GM19238 (cell line): ENCODE measurements around the gene SEMA4D.
"Not testable (repeated sequence)": the region's sequence is repeated elsewhere in the genome, so short reads cannot be mapped to it uniquely, and the experiment has no call there.

Experiments used
- DNase-seq: peaks from one replicate; pipeline ENCODE4 v3.0.0; 2011; ENCODE audit warnings: low spot score; ENCODE audit not compliant: insufficient read length

SEMA4D gene

DNA sequence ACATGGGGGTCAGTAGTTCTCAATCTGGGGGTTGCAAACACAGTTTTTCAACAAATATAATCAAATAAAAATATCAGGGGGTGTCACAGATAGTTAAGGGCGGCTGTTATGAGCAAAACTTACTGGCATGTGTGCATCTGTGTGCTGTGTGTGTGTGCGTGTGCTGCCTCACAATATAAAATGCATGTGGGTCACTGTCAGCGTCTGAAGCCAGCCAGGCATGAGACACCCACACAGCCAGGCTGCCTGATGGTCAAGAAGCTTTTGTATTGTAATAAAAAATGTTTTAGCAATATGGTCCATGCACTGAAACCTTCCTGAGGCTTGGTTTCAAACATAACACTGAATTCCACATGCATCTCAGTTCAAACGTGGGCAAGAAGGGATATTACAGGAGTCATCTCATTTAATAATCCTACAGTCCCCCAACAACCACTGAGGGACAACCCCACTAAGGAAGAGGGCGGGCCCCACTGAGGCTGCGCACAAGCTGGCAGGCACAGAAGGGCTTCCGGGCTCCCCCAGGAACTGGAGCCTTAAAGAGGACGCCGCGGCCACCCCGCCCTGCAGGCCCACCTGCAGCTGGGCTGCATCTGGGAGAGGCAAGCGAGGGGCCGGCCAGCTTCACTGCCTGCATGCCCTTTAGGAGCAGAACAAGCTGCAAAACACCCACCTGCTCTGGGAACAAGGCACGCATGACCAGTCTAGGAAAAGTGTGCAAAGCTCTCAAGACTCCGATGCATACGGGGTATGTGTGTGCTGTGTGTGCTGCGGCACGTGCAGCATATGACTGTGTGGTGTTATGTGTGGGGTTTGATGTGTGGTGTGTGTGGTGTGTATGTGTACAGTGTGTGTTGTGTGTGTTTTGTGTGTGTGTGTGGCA, 14.1 kb downstream of the SEMA4D start:
- peak; percentile 69 for DNase-seq

DNA sequence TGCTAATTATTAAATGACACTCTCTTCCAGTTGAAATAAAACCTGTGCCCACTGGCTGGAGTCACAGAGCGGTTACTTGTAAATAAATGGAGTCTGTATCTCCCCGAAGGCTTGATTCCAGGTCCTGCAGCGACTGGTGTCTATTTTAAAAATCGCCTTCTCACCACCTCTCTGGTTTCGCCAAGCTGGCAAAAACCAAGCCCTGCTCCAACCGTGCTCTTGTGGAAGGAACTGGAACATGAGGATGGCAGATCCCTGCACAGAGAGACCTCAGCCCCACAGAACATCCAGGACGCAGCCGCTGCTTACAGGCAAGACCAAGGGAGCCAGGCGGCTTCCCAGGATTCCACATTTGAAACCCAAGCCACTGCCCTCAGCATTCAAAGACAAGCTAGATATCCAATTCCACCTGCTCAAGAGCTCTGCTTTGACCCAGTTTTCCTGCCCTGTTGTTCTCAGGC, 15.0 kb downstream of the SEMA4D start:
- DNase-seq = no peak

DNA sequence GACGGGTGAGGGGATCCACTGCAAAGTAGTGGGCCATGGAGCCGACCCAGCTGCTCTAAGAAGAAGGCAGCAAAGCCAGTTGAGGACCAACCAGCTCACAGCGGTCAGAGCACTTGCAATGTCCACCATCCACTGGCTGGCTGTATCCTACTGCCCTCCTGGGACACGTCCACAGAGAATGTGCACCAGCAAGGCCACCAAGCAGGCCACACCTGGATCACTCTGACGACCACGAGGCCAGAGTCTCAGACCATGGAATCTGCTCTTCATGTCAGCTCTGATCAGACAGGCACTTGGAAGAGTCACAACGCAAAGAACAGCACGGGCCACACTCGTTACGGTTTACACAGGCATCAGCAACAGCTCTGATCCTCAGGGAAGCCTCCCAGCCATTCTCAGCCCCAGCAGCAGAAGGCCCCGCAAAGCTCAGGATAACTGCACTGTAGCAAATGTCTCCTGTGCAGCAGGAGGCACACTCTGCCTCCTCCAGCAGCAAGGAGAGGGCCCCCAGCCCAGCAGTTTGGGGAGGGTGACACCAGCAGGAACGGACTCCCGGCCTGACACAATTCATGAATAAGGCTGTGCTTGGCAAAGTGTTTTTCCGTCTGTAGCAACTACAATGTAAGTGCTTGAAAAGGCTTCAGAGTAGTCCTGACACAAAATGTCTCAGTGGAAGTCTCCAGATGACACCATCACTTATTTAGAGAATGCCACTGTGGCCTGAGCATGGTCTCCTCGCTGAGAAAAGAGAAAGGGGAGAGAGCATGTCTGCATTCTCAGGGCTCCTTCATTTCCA, 15.7 kb downstream of the SEMA4D start:
- DNase-seq = no peak

DNA sequence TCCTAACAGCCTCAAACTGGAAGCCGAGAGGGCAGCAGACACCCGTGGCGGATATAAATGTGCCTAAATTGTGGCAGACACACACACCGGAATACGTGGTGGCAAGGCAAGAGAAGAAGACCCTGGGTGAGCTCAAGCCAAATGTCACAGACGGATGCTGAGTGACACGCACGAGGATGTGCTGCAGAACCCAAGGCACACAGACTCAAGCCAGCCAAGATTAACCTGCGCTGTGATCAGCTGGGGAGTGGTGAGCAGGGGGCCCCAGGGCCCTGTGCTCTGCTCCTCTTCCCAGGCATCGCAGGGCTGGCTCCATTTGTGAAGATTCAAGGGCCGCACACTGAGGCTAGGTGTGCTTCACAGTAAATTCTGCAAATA, 16.4 kb downstream of the SEMA4D start:
- DNase-seq = no peak

DNA sequence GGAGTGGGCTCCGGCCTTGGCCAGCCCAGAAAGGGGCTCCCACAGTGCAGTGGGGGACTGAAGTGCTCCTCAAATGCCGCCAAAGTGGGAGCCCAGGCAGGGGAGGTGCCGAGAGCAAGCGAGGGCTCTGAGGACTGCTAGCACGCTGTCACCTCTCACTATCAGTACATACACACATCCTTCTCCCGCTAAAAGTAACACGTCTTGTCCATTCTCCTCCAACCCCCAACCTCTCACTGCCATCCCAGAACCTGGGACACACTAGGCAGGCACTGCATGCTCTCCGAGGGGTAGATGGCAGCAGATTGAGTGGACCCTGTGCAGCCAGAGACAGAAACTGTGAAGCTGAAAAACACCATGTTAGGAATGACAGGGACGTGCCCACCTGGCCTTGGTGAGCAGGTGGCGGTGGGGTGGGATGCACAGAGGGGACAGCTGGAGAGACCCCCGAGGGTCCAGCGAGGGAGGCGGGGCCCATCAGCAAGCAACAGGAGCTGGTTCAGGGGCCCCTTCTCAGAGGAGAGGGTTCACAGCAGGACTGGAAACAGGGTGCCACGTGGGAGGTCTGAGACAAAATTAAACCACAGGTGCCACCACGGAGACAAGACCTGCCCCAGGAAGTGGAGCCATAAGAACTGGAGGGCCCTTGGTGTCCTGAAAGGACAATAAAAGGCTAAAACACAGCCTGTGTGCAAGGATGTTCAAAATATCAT, 16.9 kb downstream of the SEMA4D start:
- DNase-seq = no peak

DNA sequence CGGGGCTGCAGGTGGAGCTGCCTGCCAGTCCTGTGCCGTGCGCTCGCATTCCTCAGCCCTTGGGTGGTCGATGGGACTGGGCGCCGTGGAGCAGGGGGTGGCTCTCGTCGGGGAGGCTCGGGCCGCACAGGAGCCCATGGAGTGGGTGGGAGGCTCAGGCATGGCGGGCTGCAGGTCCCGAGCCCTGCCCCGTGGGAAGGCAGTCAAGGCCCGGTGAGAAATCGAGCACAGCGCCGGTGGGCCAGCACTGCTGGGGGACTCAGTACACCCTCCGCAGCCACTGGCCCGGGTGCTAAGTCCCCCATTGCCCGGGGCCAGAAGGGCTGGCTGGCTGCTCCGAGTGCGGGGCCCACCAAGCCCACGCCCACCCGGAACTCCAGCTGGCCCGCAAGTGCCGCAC, 17.5 kb downstream of the SEMA4D start:
- not testable (repeated sequence) for DNase-seq

DNA sequence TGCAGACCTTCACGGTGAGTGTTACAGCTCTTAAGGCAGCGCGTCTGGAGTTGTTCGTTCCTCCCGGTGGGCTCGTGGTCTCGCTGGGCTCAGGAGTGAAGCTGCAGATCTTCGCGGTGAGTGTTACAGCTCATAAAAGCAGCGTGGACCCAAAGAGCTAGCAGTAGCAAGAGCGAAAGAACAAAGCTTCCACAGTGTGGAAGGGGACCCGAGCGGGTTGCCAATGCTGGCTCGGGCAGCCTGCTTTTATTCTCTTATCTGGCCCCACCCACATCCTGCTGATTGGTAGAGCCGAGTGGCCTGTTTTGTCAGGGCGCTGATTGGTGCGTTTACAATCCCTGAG, 18.3 kb downstream of the SEMA4D start:
- DNase-seq = not testable (repeated sequence)

DNA sequence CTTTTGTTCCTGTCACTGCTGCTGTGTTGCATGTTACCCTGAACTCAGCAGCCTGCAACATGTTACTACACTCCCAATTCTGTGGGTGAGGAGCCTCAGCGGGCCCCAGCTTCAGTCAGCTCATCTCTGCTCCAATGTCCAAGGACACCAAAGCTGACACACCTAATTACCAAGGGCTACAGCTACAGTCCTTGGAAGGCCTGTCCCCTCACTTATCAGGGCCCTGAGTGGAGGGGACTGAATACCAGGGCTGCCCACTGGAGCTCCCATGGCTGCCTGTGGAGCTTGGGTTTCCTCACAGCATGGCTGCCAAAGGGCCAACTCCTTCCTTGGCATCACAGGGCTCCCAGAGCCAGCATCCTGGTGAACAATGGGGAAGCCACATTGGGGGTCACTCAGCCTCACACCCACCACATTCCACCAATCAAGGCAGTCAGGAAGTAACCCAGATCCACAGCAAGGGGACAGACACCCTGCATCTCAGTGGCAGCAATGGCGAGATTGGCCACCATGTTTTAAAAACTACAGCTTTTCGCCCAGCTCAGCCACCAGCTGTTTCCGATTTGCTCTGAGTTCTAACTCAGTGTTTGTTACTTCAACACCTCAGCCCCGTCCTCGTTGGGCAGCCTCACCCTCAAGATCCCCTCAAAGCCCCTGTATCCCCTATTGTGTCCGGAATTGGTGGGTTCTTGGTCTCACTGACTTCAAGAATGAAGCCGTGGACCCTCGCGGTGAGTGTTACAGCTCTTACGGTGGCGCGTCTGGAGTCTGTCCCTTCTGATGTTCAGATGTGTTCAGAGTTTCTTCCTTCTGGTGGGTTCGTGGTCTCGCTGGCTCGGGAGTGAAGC, 18.9 kb downstream of the SEMA4D start:
- DNase-seq = no peak

DNA sequence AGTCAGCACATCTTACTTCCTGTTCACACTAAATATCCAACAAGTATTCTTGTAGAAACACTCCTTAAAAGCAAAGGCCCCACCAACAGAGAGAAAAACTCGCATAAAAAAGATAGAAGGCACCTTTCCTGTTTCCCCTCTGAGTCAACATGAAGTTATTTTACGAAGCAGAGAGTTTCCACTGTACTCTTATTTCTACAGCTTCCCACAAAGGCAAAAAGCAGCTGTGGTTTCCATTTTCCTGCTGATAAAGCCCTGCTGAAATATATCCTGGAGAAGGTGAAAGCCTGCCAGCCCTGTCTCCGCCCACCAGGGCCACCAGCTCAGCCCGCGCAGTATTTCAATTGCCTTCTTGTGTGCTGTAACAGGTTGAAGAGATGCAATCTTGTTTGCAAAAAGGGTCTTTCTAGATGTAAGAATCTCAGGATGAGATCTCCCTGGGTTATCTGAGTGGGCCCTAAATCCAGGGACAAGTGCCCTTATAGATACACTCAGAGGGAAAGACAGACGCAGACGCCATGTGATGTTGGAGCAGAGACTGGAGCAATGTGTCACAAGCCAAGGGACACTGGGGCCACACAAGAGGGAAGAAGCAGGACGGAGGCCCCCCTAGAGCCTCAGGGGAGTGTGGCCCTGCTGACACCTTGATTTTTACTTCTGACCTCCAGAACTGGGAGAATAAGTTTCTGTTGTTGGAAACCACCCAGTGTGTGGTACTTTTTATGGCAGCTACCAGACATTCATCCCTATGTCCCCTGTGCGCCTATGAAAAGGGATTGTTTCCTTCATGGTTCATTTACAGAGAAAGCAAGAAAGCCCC, 19.9 kb downstream of the SEMA4D start:
- DNase-seq = no peak

DNA sequence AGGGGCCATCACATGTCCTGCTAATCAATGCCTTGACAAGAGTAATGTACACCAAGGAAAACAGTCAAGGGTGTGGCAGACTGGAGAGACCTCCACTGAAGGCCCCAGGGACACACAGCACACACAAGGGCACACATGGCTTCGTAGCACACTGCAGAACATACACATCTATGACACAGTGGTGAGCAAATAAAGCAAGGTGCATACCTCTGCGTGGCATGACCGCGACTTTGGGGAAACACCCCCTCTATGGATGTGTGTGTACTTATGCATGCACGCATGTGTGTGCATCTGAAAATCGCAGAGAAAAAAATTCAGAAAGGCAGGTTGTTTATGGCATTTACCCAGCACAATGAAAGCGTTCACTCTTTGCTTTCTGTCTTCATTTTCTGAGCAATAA, 20.5 kb downstream of the SEMA4D start:
- no peak for DNase-seq

DNA sequence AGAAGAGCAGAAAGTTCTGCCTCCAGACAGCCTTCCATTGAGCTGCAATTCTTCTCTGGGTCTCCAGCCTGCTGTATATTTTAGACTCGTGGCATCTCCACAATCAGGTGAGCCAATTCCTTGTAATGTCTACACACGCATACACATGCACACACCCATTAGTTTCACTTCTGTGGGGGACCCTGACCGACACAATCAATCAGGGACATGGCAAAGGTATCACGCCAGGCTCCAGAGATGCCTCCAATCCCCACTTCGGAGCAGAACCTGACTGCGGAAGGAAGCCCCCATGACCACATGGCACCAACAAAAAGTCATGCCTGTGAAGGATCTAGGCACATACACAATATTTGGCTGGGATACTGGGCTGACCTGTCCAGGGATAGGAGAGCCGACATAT, 21.4 kb downstream of the SEMA4D start:
- no peak for DNase-seq

DNA sequence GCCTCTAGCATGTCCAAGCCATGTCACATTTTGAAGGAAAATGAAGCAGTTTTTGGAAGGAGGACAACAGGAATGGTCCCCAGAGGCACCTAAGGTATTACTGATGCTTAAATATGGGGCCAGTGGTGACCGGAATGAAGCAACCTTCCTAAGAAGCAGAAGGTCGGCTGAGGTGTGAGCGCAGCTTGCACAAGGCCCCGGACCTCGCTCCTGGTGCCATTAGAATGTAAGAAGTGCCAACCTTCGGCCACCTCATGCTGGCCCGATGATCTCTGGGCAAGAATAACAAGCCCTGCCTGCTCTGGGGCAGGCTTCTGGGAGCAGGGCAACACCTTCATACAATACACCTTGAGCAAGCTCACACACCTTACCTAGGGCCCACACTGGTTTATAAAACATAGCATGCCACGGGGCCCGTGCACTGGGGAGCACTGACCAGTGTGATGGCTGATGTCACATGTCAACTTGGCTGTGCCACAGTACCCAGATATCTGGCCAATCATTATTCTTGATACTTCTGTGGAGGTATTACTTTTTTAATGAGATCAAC, 21.9 kb downstream of the SEMA4D start:
- no peak for DNase-seq

DNA sequence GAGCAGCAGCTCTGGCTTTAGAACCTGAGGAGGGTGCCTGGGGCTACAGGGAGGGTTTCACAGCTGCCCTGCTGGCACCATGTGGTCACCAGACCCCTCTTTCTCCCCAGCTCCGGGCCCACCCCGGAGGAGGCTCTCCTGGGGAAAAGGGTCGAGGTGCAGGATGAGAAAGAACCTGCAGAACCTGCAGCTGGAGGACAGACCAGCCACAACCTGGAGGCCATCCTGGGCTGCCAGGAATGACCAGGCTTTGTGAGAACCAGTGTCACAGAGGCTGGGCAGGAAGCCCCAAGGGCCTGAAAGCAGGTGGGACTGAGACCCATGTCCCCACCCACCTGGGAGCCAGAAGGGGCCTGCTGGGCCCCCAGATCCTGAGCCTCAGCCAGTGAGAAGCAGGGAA, 23.0 kb downstream of the SEMA4D start:
- DNase-seq = no peak

DNA sequence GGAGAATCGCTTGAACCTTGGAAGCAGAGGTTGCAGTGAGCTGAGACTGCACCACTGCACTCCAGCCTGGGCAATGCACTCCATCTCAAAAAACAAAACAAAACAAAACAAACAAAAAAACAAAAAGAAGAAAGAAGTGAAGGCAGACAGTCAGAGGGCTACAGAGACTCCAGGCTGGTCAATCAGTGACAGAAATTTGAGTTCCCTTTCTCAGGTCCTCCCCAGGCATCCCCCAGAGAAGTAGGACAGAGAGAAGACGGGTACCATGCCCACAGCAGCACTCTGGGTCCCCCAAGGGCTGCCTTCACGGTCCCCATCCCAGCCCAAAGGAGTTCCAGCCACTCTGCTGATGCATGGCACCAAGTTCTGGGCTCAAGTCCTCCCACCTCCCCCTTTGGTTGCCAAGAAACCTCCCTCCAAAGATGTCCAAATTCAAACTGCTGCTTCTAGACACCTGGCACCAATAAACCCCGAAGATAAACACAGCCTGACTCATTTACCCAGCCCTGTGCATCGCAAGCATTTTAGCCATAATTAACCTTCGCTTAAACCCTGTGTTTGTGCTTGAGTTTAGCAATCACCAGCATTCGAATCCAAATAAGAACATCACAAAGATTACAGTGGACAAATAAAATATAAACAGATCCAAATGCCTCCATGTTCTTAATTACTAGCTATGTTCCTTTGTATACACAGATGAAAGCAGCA, 24.0 kb downstream of the SEMA4D start:
- no peak for DNase-seq

DNA sequence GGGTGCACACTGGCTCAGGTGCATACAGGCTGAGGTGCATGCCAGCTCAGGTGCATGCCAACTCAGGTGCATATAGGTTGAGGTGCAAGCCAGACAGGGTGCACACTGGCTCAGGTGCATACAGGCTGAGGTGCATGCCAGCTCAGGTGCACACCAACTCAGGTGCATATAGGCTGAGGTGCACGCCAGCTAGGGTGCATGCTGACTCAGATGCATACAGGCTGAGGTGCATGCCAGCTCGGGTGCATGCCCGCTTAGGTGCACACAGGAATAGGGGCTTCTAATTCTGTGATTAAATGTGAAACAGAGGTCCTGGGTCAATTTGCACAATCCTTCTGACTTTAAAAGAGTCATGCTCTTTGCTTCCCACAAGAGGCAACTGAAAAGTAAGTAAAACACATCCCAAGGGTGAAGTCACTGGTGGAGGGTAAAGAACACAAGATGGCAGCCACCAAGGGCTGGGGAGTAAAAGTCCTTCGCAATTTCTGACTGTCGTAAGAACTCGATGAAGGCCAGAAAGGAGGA, 26.1 kb downstream of the SEMA4D start:
- DNase-seq = not testable (repeated sequence)

DNA sequence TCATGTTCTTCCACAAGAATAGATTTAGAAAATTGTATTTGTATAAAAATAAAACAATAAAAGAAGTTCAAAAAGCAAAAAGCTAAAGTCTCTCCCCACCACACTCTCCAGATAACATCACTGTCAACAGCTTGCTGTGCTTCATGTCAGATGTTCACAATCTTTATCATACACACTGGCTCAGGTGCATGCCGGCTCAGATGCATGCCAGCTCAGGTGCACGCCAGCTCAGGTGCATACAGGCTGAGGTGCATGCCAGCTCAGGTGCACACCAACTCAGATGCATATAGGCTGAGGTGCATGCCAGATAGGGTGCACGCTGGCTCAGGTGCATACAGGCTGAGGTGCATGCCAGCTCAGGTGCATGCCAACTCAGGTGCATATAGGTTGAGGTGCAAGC, 26.5 kb downstream of the SEMA4D start:
- no peak for DNase-seq

DNA sequence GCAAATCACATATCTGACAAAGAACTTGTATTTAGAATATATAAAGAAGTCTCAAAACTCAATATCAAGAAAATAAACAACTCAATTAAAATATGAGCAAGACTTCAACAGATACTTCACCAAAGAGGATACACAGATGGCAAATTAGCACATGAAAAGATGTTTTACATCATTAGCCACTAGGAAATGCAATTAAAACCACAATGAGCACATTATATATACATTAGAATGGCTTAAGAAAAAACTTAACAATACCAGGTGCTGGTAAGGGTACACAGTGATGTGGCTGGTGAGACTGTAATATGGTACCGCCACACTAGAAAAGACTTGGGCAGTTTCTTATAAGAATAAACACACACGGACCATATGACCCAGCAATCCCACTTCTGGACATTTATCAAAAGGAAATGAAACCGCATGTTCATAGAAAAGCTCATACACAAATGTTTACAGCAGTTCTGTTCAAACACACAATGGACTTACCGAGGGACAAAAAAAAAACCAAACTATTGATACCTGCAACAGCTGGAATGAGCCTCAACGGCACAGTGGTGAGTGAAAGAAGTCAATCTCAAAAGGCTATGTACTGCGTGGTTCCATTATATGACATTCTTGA, 27.6 kb downstream of the SEMA4D start:
- DNase-seq = no peak

DNA sequence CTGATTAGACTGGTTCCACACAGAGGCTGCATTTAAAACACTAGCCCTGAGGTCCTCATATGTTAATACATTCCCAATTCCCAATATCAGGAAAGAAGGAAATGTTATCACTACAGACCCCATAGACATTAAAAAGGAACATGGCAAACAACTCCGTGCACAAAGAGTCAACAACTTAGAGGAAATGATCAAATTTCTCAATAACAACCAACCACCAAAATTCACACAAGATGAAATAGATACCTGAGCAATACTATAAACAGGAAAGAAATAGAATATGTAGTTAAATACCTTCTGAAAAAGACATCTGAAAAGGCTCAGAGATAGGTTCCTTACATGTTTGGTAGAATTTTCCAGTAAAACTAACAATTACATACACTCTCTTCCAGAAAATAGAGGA, 28.9 kb downstream of the SEMA4D start:
- no peak for DNase-seq
